Measurements from ENCODE around the gene TXLNB.
"Not testable (repeated sequence)": the region's sequence is repeated elsewhere in the genome, so short reads cannot be mapped to it uniquely, and the experiment has no call there.

TXLNB gene

DNA sequence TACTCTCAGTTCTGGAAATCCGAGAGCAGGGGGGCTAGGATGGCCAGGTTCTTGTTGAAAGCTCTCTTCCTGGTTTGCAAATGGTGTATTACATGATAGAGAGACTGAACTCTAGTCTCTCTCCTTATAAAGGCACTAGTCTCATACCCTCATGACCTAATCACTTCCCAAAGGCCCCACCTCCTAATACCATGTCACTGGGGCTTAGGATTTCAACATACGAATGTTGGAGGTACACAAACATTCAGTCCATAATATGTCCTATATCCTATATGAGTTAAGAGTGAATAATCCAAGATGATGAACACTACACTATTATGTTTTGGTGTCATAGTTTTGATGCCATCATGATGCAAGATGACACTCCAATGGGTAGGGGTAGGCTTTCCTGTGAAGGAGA, 20.0 kb upstream of the TXLNB start:
- DNase-seq (ENCODE audit: low read depth in 2 of 2) = no peak

DNA sequence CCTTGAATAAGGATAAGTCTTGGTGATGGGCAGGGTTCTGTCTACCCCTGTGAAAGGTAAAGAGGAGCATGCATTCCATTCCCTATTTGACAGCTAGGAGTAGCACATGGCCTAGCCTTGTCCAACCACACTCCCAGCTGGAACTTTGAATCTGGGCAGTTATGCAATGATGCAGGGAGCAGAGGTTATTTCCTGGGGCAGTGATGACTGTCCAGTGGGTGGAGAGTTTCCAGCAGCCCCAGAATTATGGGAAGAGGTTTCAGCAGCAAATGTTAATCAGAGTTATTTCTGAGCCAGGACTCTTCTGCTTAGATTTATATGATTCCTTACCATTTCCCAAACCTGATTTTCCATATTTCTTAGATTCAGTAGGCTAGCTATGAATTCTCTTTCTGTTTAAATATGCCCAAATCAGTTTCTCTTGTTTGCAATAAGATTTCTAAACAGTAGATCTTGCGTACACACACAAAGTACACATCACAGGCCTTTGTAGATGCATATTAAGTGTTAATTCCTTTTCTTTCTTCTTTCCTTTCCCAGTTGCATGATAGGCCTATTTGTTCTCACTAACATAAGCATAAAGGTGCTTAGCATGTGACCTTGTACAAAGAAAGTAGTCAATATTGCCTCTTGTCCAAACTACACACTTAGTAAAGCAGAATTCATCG, 17.3 kb upstream of the TXLNB start:
- no peak for DNase-seq (ENCODE audit: low read depth in 2 of 2)

DNA sequence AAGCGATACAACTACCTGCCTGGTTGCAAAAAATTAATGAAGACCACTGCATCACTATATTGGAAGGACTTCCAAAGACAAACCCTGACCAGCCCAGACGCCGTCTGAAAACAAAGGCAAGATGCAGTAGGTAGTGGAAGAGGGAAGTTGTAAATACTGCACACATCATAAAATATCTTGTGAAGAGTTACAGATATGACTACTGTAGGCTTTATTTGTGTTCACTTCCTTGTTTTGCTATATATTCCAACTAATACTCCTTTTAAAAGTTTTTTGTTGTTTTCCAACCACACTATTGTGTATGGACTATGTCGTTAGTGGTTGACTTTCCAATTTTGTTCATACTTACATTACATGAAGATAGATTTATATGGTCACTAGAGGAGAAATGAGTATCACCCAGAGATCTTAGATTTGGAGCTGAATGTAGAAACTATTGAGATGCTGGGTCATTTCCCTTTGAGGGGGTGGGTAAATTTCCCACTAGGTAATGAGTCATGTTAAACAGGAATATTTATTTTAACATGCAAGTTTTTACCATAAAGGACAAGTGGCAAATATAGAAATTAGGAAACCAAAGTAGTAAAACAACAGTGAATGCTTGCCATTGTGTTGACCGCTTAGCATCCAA, 16.6 kb upstream of the TXLNB start:
- DNase-seq (ENCODE audit: low read depth in 2 of 2) = no peak

DNA sequence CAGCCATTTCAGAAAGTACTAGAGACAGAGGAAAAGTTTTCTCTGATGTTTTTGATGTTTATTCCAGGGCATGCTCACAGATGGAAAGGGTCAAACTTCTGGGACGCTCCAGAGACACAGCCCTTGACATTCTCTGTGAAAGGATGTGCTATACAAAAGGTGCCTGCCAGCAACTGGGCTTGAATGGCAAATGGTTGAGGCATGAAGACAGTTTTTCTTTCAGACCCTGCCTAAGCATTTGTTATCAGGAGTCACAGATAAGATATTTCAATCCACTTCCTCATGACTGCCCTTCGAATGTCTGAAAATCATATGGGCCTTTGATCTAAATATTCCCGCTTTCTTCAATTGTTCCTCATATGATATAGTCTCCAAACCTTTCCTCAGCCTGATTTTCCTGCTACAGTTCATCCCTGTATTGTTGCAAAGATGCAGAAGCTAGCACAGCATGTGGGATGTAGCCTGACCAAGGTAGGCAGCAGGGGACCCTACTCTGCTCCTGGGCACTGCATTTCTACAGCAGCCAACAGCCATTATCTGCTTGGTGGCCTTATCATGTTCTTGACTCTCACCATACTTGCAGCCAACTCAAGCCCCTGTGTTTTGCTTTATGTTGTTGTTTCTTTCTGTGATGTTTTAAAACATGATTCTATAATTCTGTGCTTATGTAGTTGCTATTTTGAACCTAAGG, 14.6 kb upstream of the TXLNB start:
- DNase-seq (ENCODE audit: low read depth in 2 of 2) = no peak

DNA sequence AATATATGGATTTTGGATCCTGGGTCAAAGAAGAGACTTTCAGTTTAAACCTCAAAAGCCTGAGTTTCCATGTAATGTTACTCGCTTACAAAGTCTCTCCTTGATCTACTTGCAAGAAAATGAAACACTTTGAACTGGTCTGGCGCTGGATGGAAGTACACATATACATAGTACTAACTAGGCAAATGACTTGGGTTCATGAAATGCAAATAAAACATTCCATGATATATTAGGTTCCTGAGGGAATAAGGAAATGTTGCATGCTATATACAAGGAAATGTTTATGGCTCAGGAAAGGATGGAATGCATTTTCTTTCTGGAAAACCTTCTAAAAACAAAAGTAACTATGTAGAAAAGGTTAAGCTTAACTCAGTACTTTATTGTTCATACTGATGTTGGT, 11.4 kb upstream of the TXLNB start:
- no peak for DNase-seq (ENCODE audit: low read depth in 2 of 2)

DNA sequence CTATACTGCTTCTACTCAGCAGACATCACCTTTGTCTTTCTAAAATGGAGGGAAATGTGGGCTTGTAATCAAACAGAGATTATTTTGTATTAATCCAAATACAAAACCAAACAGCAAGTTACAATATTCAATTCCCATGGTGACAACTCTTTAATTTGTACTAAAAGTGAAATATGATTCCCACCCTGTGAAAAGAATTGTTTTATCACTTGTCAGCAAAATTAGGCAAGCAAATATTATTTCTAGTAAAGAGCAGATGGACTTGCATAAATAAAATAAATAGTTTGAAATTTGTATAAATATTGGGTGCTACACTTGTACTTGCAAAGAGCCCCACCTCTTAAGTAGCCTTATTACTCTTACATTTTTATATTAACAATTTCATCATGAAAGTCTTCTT, 6.1 kb upstream of the TXLNB start:
- no peak for DNase-seq (ENCODE audit: low read depth in 2 of 2)

DNA sequence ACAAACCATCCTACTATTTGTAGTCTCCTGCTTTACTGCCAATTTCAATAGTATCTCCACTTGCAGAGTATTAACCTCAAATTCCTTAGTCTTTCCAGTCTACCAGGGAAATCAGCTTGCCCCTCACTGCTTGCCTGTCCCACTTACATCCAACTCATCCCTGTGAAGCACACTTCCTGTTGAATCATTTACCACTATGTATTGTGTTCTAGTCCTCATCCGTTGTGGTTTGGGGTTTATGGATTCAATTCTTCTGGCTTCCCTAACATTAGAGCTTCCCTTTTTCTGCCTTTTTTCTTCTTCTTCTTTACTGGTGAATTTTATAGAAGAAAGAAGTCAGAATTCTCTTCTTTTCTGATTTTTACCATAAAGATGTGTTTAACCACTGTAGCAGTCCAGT, 5.1 kb upstream of the TXLNB start:
- DNase-seq (ENCODE audit: low read depth in 2 of 2) = no peak

DNA sequence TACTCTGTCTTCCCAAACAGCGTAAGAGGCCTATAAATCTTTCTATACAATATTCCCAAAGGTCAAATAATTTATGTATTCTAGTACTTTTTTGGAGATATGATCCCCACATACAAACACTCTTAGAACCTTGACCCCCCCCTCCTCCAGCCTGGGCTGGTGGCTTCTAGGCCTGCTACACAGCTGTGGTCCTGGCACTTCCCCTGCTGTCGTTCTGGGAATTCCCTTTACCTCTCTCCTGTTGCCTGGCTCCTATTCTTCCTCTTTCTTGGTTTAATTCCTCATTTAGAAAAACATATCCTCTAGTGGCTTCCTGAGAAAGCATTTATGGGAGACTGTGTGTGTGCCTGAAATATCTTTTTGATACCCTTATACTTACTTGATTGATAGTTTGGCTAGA, 4.1 kb upstream of the TXLNB start:
- no peak for DNase-seq (ENCODE audit: low read depth in 2 of 2)

DNA sequence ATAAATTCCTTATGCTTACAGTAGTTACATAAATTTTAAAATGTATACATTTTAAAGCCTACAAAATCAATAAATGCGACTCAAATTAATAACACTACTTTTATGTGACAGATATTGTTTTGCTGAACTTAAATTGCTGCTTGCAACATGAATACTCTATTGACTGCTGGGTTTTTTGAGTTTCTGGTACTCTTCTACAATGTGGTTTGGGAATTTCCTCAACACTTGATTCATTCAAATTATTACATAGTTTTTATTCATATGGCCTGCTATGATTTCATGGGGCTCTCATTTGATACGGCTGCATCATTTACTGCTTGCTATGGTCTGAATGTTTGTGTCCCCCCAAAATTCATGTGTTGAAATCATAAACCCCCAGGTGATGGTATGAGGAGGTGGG, 2.3 kb upstream of the TXLNB start:
- DNase-seq (ENCODE audit: low read depth in 2 of 2) = no peak

DNA sequence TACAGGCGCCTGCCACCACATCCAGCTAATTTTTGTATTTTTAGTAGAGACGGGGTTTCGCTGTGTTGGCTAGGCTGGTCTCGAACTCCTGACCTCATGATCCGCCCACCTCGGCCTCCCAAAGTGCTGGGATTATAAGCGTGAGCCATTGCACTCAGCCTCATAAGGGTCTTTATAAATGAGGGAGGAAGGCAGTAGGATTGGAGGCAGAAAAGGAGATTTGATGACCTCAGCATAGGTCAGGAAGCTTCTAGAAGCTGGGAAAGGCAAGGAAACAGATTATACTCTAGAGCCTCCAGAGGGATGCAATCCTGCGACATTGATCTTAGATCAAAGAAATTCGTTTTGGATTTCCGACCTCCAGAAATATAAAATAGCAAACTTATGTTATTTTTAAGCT, 1.4 kb upstream of the TXLNB start:
- DNase-seq (ENCODE audit: low read depth in 2 of 2) = not testable (repeated sequence)

DNA sequence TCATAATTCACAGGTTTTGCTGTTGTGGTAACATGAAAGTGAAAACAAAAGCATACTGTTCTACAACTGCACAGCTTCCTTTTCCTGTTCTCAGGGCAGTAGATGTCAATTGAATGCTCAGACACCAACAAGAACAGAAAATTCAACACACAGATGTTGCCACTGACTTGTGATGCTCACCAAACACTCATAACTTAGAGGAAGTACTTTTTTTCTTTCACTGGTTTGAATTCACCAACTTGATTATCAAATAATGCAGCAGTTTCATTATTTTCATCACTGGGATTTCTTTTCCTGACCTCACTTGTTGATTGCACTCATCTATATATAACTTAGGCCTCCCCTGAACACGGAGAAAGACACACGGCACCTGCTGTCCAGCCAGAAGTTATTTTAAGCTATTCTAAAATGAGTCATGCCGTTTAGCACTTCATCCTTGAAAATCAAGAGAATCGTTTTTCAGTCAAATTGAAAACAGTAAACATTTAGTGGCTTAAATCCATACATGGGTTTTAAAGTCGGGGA, 949 bp downstream of the TXLNB start:
- DNase-seq (ENCODE audit: low read depth in 2 of 2) = no peak

DNA sequence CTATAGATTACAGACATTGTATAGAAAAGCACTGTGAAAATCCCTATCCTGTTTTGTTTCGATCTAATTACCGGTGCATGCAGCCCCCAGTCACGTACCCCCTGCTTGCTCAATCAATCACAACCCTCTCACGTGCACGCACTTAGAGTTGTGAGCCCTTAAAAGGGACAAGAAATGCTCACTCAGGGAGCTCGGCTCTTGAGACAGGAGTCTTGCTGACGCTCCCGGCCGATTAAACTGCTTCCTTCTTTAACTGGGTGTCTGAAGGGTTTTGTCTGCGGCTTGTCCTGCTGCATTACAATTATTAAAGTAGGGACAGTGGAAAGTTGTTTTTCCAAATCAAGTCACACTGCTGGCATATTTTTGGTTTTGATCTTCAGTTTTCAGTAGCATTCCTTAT, 2.6 kb downstream of the TXLNB start:
- DNase-seq (ENCODE audit: low read depth in 2 of 2) = no peak

DNA sequence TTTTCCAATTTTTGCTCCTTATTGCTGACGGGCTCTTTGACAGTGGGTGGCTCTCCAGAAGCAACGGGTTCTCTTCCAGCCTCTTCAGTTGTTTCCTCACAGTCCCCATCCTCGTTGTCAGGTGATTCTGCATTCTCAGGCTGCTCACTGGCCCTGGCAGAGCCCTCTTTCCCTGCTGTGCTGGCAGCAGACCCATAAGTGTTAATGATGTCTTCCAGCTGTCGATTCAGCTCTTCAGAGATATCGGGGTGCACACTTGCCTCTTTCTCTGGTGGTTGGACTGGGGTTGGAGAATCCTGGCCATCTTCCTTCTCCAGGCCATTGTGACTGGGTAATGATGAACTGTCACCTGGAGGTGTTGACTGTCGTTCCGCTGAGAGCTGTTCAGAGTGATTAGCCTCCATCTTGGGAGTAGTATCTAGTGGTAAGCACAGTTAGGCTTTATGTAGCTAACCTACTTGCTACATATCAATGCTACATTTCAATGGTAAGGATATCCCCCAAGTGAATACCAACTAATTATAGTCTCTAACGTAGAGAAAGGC, 3.2 kb downstream of the TXLNB start:
- DNase-seq (ENCODE audit: low read depth in 2 of 2) = no peak

DNA sequence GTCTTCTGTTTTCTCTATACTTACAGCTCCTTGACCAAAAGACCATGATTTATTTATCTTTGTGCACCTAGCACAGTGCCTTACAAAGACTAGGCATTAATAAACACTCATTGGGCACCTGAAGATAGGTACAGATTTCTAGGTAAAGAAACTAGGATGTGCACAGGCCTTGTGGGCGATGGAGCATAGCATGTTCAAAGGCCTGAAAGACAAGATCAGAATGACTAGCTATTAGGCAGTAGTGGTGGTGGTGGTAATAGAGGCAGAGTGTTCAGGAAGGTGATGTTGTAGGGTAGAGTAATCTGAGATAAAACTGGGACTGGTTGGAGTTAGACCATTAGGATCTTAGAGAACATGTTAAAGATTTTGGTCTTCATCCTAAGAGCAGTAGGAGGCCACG, 3.9 kb downstream of the TXLNB start:
- DNase-seq (ENCODE audit: low read depth in 2 of 2) = no peak

DNA sequence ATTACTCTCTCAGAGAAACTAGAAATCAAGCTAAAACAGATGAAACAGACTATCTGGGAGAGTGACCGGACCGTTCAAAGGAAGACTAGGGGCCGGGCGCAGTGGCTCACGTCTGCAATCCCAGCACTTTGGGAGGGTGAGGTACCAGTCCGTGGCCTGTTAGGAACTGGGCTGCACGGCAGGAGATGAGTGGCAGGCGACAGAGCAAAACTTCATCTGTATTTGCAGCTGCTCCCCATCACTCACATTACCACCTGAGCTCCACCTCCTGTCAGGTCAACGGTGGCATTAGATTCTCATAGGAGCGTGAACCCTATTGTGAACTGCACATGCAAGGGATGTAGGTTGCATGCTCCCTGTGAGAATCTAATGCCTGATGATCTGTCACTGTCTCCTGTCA, 5.4 kb downstream of the TXLNB start:
- DNase-seq (ENCODE audit: low read depth in 2 of 2) = not testable (repeated sequence)

DNA sequence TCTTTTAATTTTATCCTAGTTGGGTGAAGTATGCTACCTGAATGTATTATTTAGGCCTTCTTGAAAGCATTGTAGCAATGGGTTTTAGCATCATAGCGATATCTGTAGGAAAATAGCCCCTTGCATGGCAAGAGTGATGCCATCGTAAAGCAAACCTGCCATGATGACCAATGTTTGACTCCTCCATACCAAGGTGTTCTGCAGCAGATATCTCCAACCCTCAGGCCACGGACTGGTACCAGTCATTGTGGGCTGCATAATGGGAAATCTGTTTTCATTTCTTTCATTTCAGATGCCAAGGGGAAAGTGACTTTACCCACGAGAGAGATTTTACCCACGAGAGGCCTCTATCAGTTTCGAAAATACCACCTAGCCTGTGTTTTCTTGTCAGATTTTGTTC, 6.2 kb downstream of the TXLNB start:
- no peak for DNase-seq (ENCODE audit: low read depth in 2 of 2)

DNA sequence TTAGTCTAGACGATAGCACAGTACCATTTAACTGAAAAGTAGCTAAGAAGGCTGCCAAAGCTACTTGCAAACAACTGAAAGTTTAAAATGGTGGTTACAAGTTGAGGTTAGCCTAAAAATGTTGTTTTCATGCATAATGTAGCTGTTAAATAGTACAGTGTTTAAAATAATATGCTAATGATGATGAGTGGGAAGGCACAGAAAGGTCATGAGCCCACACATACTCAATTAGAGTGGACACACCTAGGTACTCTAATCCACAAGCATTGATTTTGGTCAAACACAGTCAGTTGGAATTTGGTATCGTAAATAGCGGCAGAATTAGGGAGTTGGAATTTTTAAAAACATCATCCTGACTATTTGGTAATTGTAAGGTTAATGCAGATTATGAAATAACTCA, 7.0 kb downstream of the TXLNB start:
- DNase-seq (ENCODE audit: low read depth in 2 of 2) = no peak

DNA sequence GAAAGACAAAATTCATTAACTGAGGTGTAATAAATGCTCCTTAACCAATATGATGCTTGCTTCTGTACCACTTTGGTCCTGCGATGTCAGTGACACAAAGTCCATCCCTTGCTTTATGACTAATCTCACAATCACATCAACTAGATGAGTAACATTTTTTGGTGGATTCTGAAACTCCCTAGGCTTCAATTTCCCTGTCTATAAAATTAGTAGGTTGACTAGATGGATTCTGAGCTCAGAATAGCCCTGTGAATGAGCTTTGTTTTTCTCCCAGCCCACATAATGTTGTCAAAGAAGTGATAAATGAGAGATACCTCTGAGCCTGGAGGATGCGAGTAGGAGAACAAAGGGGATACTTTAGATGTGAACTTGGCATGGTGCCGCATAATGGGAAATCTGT, 9.1 kb downstream of the TXLNB start:
- no peak for DNase-seq (ENCODE audit: low read depth in 2 of 2)

DNA sequence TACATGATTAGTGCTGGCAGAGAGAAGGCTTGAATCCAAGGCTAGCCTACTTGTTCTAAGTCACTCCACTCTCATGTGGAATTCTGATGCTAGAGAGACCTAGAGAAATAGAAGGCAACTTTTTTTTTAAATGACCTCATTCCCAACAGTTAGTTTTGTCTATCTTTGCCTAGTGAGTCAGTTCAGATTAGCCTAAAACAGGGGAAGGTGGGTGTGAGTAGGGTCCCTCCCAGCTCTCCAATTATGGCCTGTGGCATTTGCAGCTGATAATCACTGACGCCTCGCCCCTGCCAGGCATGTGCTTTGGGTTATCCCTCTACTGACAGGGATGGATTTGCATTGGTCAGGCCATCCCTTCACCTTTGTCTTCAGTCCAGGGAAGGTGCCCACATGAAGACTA, 13.6 kb downstream of the TXLNB start:
- DNase-seq (ENCODE audit: low read depth in 2 of 2) = no peak

DNA sequence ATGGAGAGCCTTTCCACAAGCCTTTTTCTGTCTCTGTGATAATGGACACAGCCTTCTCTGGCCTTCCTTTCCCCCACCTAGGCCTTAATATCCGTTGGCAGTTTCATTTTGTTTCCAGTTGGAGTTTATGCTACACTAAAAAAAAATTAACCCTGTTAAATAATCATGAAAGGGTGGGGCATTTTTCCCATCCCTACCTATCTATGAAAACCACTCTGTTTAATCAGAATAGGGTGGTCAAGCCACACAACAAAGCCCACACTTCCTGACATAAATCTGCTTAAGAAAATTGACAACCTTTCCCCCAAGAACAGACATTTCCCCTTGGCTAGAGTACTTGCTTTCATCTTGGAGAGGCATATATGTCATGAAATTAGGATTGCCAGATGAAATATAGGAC, 14.2 kb downstream of the TXLNB start:
- no peak for DNase-seq (ENCODE audit: low read depth in 2 of 2)

DNA sequence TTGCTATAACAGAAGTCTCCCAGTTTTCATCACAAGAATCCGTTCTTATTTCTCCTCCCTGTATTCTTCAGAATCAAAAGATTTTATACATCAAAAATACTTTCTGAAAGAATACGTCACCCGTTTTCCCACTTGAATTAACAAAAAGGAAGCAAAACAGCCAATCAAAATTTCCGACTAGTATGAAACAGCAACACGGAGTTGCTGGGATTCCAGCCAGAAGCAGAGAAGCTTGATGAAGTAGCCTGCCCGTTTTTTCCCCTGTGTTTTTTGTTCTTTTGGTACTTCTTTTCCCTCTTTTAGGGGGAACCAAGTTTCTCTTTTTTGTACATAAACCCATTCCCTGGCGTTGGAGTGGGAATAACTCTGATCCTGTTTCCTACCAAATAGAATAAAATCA, 14.6 kb downstream of the TXLNB start:
- DNase-seq (ENCODE audit: low read depth in 2 of 2) = no peak

DNA sequence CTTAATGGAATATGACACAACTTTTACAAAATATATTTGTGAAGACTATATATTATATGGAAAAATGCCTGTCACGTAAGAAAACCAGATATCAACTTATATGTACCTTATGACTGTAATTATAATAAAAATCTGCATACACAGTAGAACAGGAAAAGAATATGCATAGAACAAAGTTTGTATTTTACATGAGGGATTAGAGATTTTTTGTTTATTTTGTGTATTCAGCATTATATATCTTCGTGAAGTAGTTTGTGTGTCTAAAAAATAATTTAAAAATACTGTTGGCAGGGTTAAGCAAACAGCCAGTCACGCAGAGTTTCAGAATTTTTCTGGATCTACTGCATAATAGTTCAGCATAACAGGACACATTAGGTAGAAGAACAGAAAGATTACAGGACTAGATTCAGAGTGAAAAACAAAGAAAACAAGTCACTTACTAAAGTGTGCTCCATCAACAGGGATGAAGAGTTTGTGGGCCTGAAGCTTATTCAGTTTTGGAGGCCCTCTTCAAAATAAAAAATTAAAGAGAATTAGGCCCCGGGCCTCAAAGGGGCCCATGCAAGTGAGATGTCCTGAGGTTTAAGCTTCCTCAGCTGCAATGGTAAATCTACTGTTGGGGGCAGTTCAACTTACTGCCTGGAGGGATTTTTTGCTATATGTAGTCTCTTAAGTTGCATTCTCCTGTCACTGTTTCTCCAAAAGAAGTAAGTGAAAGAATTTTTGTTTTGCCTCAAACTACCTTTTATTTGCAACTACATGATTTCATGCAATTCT, 16.3 kb downstream of the TXLNB start:
- DNase-seq (ENCODE audit: low read depth in 2 of 2) = no peak
